ENCODE measurements around the gene NSRP1. TPM values are rescaled to one million over a fixed set of nuclear protein-coding genes. Genes with fewer than 3 reads are reported as not detected.

NSRP1 gene
- polyA plus RNA-seq, 3 donors: 7.2 to 19.9 (median 11.7) TPM

- Mint-ChIP-seq H3K4me3 (no peak overlapping the region), H3K4me1 (peaks cover 11% of the 10 kb centered on the region), H3K27ac (no peak overlapping the region), H3K27me3 (ENCODE audit: low read depth in 3 of 3) (no peaks in the 10 kb centered on the region), H3K36me3 (no peaks in the 10 kb centered on the region), H3K9me3 (peaks cover 0 to 2% (median 0%) of the 10 kb centered on the region in 7 donors)
- Histone ChIP-seq H3K4me1 (ENCODE audit: control insufficient read depth in 1 of 2, insufficient read depth in 2 of 2, low read length in 2 of 2) (peaks cover 8 to 12% of the 10 kb centered on the region in 2 donors), H3K4me3 (replicated peaks in 1 of 3; ENCODE audit: low read depth in 2 of 3, low read length in 3 of 3) (no peak overlapping the region), H3K36me3 (replicated peaks in 1 of 2; ENCODE audit: control insufficient read depth in 1 of 2, insufficient read depth in 2 of 2, low read length in 2 of 2) (no peaks in the 10 kb centered on the region), H3K9me3 (replicated peaks in 1 of 2; ENCODE audit: control insufficient read depth in 1 of 2, insufficient read depth in 1 of 2, low read length in 2 of 2) (no peaks in the 10 kb centered on the region), H3K27ac (ENCODE audit: low read depth in 1 of 2, low read length in 2 of 2) (no peak overlapping the region), H3K9ac (ENCODE audit: insufficient read depth, low read length, poor library complexity, severe bottlenecking) (no peak overlapping the region), H3K4me2 (replicated peaks; ENCODE audit: extremely low read depth, low read length, poor library complexity, severe bottlenecking) (no peak overlapping the region), H3K79me2 (ENCODE audit: insufficient read depth, low read length) (peaks cover 16% of the 10 kb centered on the region), H3K27me3 (ENCODE audit: control insufficient read depth in 2 of 2, insufficient read depth in 2 of 2, low read length in 2 of 2) (no peaks in the 10 kb centered on the region), H2AFZ (ENCODE audit: insufficient read depth, low read depth, low read length, poor library complexity, severe bottlenecking) (no peak overlapping the region), H4K20me1 (ENCODE audit: insufficient read depth, low read length) (no peaks in the 10 kb centered on the region)
- intact Hi-C loops (cut with micrococcal nuclease): no loop called here
- DNase-seq: no peak
- TF ChIP-seq, protein P1, sequence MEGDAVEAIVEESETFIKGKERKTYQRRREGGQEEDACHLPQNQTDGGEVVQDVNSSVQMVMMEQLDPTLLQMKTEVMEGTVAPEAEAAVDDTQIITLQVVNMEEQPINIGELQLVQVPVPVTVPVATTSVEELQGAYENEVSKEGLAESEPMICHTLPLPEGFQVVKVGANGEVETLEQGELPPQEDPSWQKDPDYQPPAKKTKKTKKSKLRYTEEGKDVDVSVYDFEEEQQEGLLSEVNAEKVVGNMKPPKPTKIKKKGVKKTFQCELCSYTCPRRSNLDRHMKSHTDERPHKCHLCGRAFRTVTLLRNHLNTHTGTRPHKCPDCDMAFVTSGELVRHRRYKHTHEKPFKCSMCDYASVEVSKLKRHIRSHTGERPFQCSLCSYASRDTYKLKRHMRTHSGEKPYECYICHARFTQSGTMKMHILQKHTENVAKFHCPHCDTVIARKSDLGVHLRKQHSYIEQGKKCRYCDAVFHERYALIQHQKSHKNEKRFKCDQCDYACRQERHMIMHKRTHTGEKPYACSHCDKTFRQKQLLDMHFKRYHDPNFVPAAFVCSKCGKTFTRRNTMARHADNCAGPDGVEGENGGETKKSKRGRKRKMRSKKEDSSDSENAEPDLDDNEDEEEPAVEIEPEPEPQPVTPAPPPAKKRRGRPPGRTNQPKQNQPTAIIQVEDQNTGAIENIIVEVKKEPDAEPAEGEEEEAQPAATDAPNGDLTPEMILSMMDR (IDR thresholded peaks at IDR 0.05): no peak
Measured at GRCh38 chr17:30113213-30113612, 3.4 kb upstream of the NSRP1 start.

DNA sequence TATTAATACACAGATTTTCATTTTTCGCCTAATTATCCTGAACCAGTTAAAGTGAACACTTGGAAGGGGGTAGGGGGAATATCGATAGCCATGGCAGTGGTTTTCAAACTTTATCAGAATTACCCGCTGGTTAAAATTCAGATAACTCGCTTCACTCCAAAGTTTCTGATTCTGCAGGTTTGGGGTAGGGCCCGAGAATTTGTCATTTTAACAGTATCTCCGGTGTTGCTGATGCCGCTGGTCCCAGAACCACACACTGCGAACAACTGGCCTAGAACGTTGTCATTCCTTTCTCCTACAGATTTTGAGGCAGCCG is 313 bp upstream of the NSRP1 start:
- peak overlapping the region; percentile 98 to 100 (median 100) for H3K27ac Mint-ChIP-seq
- peak overlapping the region; percentile 88 to 98 for H3K4me3 Mint-ChIP-seq
- no peaks in the 10 kb centered on the region for H3K27me3 Mint-ChIP-seq (ENCODE audit: low read depth in 3 of 3)
- H3K4me1 Mint-ChIP-seq: peaks cover 16% of the 10 kb centered on the region
- Histone ChIP-seq H3K4me1 (ENCODE audit: control insufficient read depth in 1 of 2, insufficient read depth in 2 of 2, low read length in 2 of 2) (peaks cover 8 to 17% of the 10 kb centered on the region in 2 donors), H2AFZ (ENCODE audit: insufficient read depth, low read depth, low read length, poor library complexity, severe bottlenecking) (peak overlapping the region; percentile 82), H3K79me2 (ENCODE audit: insufficient read depth, low read length) (peaks cover 47% of the 10 kb centered on the region), H3K4me3 (replicated peaks in 1 of 3; ENCODE audit: low read depth in 2 of 3, low read length in 3 of 3) (peak overlapping the region; percentile 78 to 98 (median 92)), H3K27ac (ENCODE audit: low read depth in 1 of 2, low read length in 2 of 2) (peak overlapping the region; percentile 95 to 100), H3K36me3 (replicated peaks in 1 of 2; ENCODE audit: control insufficient read depth in 1 of 2, insufficient read depth in 2 of 2, low read length in 2 of 2) (peaks cover 9 to 20% of the 10 kb centered on the region in 2 donors), H3K4me2 (replicated peaks; ENCODE audit: extremely low read depth, low read length, poor library complexity, severe bottlenecking) (peak overlapping the region; percentile 84), H4K20me1 (ENCODE audit: insufficient read depth, low read length) (peaks cover under 1% of the 10 kb centered on the region), H3K27me3 (ENCODE audit: control insufficient read depth in 2 of 2, insufficient read depth in 2 of 2, low read length in 2 of 2) (no peaks in the 10 kb centered on the region), H3K9me3 (replicated peaks in 1 of 2; ENCODE audit: control insufficient read depth in 1 of 2, insufficient read depth in 1 of 2, low read length in 2 of 2) (no peaks in the 10 kb centered on the region), H3K9ac (ENCODE audit: insufficient read depth, low read length, poor library complexity, severe bottlenecking) (peak overlapping the region; percentile 98)
- TF ChIP-seq, protein P1 (IDR thresholded peaks at IDR 0.05): no peak
- H3K36me3 Mint-ChIP-seq: peaks cover 11 to 21% of the 10 kb centered on the region in 2 donors
- DNase-seq: no peak
- H3K9me3 Mint-ChIP-seq: peaks cover 0 to 2% (median 0%) of the 10 kb centered on the region in 7 donors
- intact Hi-C loops (cut with micrococcal nuclease): no loop called here
- WGBS (ENCODE audit: insufficient coverage): 0% methylated on average over 6 of the region's 10 CpGs

All from CD14-positive monocyte (primary cell).